ENCODE measurements around the gene PRKG1.

Gene PRKG1

DNA sequence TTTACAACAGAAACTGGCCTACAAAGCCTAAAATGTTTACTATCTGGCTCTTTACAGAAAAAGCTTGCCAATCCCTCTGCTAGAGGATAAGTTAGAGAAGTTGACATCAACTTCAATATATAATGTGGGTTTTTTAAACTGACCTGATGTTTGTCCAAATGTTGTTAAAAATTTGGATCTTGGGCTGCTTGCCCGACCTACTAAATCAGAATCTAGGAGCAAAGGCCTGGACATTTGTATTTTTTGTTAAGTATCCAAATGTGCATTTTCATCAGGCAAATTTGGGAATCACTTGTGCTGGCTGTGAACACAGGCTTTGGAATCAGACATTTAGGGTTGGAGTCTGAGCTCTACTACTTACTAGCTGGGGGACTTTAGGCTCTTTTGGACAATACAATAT is 877.8 kb downstream of the PRKG1 start:
- no peak overlapping the region for H3K27ac ChIP-seq (replicated peaks)
- TF ChIP-seq POLR2AphosphoS5 (IDR thresholded peaks at IDR 0.05; ENCODE audit: low read depth) (no peak), GABPA (IDR thresholded peaks at IDR 0.05; ENCODE audit: low read depth) (no peak), SPI1 (IDR thresholded peaks at IDR 0.05; ENCODE audit: borderline replicate concordance, low read depth) (no peak)
- TF ChIP-seq, protein P1, sequence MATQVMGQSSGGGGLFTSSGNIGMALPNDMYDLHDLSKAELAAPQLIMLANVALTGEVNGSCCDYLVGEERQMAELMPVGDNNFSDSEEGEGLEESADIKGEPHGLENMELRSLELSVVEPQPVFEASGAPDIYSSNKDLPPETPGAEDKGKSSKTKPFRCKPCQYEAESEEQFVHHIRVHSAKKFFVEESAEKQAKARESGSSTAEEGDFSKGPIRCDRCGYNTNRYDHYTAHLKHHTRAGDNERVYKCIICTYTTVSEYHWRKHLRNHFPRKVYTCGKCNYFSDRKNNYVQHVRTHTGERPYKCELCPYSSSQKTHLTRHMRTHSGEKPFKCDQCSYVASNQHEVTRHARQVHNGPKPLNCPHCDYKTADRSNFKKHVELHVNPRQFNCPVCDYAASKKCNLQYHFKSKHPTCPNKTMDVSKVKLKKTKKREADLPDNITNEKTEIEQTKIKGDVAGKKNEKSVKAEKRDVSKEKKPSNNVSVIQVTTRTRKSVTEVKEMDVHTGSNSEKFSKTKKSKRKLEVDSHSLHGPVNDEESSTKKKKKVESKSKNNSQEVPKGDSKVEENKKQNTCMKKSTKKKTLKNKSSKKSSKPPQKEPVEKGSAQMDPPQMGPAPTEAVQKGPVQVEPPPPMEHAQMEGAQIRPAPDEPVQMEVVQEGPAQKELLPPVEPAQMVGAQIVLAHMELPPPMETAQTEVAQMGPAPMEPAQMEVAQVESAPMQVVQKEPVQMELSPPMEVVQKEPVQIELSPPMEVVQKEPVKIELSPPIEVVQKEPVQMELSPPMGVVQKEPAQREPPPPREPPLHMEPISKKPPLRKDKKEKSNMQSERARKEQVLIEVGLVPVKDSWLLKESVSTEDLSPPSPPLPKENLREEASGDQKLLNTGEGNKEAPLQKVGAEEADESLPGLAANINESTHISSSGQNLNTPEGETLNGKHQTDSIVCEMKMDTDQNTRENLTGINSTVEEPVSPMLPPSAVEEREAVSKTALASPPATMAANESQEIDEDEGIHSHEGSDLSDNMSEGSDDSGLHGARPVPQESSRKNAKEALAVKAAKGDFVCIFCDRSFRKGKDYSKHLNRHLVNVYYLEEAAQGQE (IDR thresholded peaks at IDR 0.05; ENCODE audit: insufficient replicate concordance, low read depth), result no peak
- TF ChIP-seq, protein P2, sequence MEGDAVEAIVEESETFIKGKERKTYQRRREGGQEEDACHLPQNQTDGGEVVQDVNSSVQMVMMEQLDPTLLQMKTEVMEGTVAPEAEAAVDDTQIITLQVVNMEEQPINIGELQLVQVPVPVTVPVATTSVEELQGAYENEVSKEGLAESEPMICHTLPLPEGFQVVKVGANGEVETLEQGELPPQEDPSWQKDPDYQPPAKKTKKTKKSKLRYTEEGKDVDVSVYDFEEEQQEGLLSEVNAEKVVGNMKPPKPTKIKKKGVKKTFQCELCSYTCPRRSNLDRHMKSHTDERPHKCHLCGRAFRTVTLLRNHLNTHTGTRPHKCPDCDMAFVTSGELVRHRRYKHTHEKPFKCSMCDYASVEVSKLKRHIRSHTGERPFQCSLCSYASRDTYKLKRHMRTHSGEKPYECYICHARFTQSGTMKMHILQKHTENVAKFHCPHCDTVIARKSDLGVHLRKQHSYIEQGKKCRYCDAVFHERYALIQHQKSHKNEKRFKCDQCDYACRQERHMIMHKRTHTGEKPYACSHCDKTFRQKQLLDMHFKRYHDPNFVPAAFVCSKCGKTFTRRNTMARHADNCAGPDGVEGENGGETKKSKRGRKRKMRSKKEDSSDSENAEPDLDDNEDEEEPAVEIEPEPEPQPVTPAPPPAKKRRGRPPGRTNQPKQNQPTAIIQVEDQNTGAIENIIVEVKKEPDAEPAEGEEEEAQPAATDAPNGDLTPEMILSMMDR (IDR thresholded peaks at IDR 0.05; ENCODE audit: insufficient read depth, low read length), result no peak
- no peak for DNase-seq (ENCODE audit: low read depth in 1 of 2, low spot score in 1 of 2)
- no peaks in the 10 kb centered on the region for H3K27me3 ChIP-seq (ENCODE audit: insufficient read depth, poor library complexity, severe bottlenecking)
- no peak overlapping the region for H3K4me3 ChIP-seq (replicated peaks; ENCODE audit: insufficient read depth, low read length)

GRCh38 chr10:51955696-51956095 is 881.4 kb downstream of the PRKG1 start:
- Histone ChIP-seq H3K4me3 (replicated peaks; ENCODE audit: insufficient read depth, low read length) (no peak overlapping the region), H3K27ac (replicated peaks) (no peak overlapping the region), H3K27me3 (ENCODE audit: insufficient read depth, poor library complexity, severe bottlenecking) (no peaks in the 10 kb centered on the region)
- DNase-seq (ENCODE audit: low read depth in 1 of 2, low spot score in 1 of 2), result no peak
- TF ChIP-seq POLR2AphosphoS5 (IDR thresholded peaks at IDR 0.05; ENCODE audit: low read depth) (no peak), GABPA (IDR thresholded peaks at IDR 0.05; ENCODE audit: low read depth) (no peak), SPI1 (IDR thresholded peaks at IDR 0.05; ENCODE audit: borderline replicate concordance, low read depth) (no peak)
- TF ChIP-seq, protein P1 (IDR thresholded peaks at IDR 0.05; ENCODE audit: insufficient replicate concordance, low read depth), result no peak
- TF ChIP-seq, protein P2 (IDR thresholded peaks at IDR 0.05; ENCODE audit: insufficient read depth, low read length), result no peak

GRCh38 chr10:51956822-51957221 is 882.5 kb downstream of the PRKG1 start:
- no peak for DNase-seq (ENCODE audit: low read depth in 1 of 2, low spot score in 1 of 2)
- Histone ChIP-seq H3K27ac (replicated peaks) (no peak overlapping the region), H3K27me3 (ENCODE audit: insufficient read depth, poor library complexity, severe bottlenecking) (no peaks in the 10 kb centered on the region), H3K4me3 (replicated peaks; ENCODE audit: insufficient read depth, low read length) (no peak overlapping the region)
- TF ChIP-seq SPI1 (IDR thresholded peaks at IDR 0.05; ENCODE audit: borderline replicate concordance, low read depth) (no peak), GABPA (IDR thresholded peaks at IDR 0.05; ENCODE audit: low read depth) (no peak), POLR2AphosphoS5 (IDR thresholded peaks at IDR 0.05; ENCODE audit: low read depth) (no peak)
- TF ChIP-seq, protein P2 (IDR thresholded peaks at IDR 0.05; ENCODE audit: insufficient read depth, low read length), result no peak
- TF ChIP-seq, protein P1 (IDR thresholded peaks at IDR 0.05; ENCODE audit: insufficient replicate concordance, low read depth), result no peak

Data from HL-60 (cell line).